Left ventricle myocardium inferior (tissue), 1 donor: Measurements from ENCODE around the gene CORO2B. TPM values are rescaled to one million over a fixed set of nuclear protein-coding genes. Genes with fewer than 3 reads are reported as not detected.

Experiments
- DNase-seq: peaks from one replicate; pipeline ENCODE4 v3.0.0-alpha.2; 2020
- H3K27ac ChIP-seq: fragments of 200-600 bp; replicated peaks from 2 replicates; pipeline ENCODE4 v1.8.0; 2021
- H3K27me3 ChIP-seq: fragments of 200-600 bp; 2 replicates; pipeline ENCODE4 v1.8.0; 2021; ENCODE audit warnings: low read depth
- H3K36me3 ChIP-seq: fragments of 200-600 bp; 2 replicates; pipeline ENCODE4 v1.8.0; 2021
- H3K4me1 ChIP-seq: fragments of 200-600 bp; 2 replicates; pipeline ENCODE4 v1.8.0; 2021
- H3K4me3 ChIP-seq: fragments of 200-600 bp; 2 replicates; pipeline ENCODE4 v1.8.0; 2021; ENCODE audit warnings: mild to moderate bottlenecking, moderate library complexity
- H3K9me3 ChIP-seq: fragments of 200-600 bp; replicated peaks from 2 replicates; pipeline ENCODE4 v1.8.0; 2021
- intact Hi-C: fragments of 100-400 bp; cut with micrococcal nuclease; formaldehyde crosslinking; loops from one replicate; pipeline ENCODE4 v1.11.0; 2022
- total RNA-seq: library from RNA; stranded (reverse); fragmentation: NEBNext Ultra II Directional; extraction: Animal tissue kit (Norgen Biotek cat#: 25700); gene quantifications from one replicate; pipeline ENCODE4 v1.2.1, GENCODE V29; 2021
- TF ChIP-seq, protein P1 (sequence below): fragments of 200-600 bp; IDR thresholded peaks from 2 replicates; pipeline ENCODE4 v1.8.0; 2021; ENCODE audit warnings: antibody characterized with exemption, mild to moderate bottlenecking, borderline replicate concordance
- donor health status: DM: no; HTN: yes; CAD: no; lungs with severe emphysema.

CORO2B gene
- total RNA-seq, 1 donor from 2014 or later, result 5.0 TPM

DNA sequence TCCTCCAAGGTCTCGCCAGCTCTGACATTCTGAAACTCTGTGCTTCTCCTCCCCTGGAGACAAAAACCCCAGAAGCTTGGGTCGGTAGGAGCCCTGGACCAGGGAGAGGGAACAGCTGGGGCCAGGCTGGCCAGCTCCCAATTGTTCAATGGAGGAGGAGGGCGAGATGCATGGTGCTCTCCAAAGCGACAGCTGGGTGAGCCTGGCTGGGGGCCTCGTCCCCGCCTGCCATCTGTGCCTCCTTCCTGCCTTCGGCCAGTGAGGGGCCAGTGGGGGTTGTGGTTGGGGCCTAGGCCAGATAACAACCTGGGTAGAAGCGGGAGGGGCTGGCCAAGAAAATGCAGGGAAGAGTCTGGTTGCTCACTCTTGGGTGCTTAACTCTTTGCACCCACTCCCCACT, 79.4 kb downstream of the CORO2B start:
- intact Hi-C loops, result no loop called here
- H3K27ac ChIP-seq, result peak overlapping the region; percentile 10
- no peak overlapping the region for H3K4me3 ChIP-seq
- H3K36me3 ChIP-seq, result no peaks in the 10 kb centered on the region
- no peaks in the 10 kb centered on the region for H3K9me3 ChIP-seq
- DNase-seq, result peak; percentile 36
- H3K4me1 ChIP-seq, result peaks cover 5% of the 10 kb centered on the region
- TF ChIP-seq, protein P1, sequence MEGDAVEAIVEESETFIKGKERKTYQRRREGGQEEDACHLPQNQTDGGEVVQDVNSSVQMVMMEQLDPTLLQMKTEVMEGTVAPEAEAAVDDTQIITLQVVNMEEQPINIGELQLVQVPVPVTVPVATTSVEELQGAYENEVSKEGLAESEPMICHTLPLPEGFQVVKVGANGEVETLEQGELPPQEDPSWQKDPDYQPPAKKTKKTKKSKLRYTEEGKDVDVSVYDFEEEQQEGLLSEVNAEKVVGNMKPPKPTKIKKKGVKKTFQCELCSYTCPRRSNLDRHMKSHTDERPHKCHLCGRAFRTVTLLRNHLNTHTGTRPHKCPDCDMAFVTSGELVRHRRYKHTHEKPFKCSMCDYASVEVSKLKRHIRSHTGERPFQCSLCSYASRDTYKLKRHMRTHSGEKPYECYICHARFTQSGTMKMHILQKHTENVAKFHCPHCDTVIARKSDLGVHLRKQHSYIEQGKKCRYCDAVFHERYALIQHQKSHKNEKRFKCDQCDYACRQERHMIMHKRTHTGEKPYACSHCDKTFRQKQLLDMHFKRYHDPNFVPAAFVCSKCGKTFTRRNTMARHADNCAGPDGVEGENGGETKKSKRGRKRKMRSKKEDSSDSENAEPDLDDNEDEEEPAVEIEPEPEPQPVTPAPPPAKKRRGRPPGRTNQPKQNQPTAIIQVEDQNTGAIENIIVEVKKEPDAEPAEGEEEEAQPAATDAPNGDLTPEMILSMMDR, result no peak
- H3K27me3 ChIP-seq, result no peaks in the 10 kb centered on the region

DNA sequence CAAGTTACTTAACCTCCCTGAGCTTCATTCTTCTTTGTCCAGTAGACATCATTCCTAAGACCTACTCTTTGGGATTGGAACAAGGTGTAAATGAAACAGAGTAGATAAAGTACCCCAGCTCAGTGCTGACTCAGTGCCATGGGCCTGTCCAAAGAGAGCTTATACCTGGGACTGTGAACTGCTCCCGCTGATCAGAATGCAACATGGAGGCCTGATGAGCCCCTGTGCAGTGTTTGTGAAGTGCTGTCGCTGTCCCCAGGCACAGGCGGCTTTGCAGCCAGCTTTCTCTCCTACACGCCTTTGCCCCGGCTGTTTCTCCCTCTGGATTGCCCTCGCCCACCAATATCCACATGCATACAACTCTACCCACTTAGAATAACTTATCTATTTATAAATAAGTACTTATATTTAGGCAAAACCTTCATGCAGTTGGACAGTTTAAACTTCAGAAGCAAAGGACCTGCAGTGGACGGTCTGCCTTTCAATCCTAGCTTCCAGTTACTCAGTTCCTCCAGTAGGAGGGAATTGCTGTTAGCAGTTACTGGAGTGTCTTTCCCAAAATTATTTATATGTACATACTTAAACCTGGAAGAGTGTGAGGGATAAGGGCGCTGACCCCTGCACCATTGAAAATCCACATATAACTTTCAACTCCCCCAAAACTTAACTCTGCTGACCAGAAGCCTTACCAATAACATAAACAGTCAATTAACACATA, 80.0 kb downstream of the CORO2B start:
- intact Hi-C loops, result no loop called here
- H3K27me3 ChIP-seq, result no peaks in the 10 kb centered on the region
- no peaks in the 10 kb centered on the region for H3K9me3 ChIP-seq
- no peak for DNase-seq
- H3K36me3 ChIP-seq, result no peaks in the 10 kb centered on the region
- peak overlapping the region; percentile 10 for H3K27ac ChIP-seq
- no peak overlapping the region for H3K4me3 ChIP-seq
- peaks cover 5% of the 10 kb centered on the region for H3K4me1 ChIP-seq
- TF ChIP-seq, protein P1, result peak; percentile 24

DNA sequence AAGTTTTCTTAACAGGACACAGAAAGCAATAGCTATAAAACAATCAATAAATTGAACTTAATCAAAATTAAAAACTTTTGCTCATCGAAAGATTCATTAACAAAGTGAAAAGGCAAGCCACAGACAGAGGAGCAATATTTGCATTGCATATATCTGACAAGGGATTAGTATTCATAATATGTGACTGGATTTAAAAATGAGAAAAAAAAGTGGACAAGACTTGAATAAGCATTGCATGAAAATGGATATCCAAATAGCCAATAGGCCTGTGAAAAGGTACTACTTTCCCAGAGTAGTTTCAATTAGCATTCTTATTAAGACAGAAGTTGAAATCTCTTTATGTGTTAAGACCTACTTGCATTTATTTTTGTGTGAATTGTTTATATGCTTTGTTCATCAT, 84.7 kb downstream of the CORO2B start:
- no peak for DNase-seq
- Histone ChIP-seq H3K36me3 (no peaks in the 10 kb centered on the region), H3K27me3 (no peaks in the 10 kb centered on the region), H3K27ac (no peak overlapping the region), H3K4me1 (no peaks in the 10 kb centered on the region), H3K9me3 (no peaks in the 10 kb centered on the region), H3K4me3 (no peak overlapping the region)
- TF ChIP-seq, protein P1, result no peak
- intact Hi-C loops, result no loop called here

DNA sequence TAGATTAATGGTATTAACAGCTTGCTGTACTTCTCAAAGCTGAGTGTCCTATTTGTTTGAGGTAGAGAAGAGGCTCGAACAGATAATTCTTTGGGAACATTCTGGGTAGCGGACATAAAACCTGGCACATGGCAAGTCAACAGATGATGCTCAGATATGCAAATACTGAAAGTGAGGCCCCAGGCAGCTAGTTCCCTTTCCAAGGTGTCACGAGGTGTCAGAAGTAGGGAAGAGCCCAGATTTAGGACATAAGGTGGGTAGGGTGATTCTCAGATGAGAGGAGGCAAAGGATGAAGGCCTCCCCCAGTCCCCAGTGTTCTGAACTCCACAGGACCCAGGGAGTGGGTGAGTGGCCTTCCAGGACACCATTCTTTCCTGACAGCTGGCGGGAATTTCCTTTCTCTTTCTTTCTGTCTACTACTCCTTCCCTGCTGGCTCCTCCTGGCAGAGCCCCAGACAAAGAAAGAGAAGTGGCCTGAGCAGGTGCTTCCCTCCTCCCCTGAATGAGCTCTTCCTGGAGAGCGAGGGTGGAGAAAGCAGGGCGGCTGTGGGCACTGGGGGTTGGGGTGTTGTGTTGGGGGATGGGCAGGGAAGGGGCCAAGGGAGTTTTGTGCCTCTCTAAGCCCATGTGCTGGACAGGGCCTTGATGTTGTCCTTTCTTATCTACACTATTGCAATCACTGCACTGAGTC, 87.5 kb downstream of the CORO2B start:
- no peaks in the 10 kb centered on the region for H3K4me1 ChIP-seq
- TF ChIP-seq, protein P1, result no peak
- H3K4me3 ChIP-seq, result no peak overlapping the region
- no peaks in the 10 kb centered on the region for H3K9me3 ChIP-seq
- DNase-seq, result no peak
- no peak overlapping the region for H3K27ac ChIP-seq
- H3K36me3 ChIP-seq, result no peaks in the 10 kb centered on the region
- intact Hi-C loops, result no loop called here
- no peaks in the 10 kb centered on the region for H3K27me3 ChIP-seq

DNA sequence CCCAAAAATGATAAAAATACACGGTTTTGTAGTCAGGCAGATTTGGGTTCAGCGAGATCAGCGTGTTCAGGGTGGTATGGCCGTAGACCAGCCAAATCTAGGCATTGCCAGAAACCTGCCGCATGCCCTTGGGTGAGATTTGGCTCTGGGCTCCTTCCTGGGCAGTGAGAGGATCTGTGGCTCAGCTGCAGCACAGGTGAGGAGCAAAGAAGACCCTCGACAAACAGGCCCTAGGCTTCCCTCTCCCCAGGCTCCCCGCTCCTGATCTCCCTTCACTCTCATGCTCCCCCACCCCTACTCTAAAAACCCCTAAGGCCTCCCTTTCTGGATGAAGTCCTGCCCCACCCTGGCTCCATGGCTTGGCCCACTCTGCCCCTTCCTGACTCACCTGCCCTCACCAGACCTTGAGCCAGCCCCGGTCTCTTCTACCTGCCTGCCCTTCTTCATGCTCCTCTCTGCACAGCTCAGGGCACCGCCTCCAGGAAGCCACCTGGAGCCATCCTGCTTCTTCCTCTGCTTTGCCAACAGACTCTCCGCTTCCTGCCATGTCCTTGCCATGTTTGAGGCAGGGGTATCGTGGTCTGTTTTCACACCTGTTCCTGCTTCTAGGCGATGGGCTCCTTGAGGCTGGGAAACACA, 88.1 kb downstream of the CORO2B start:
- H3K36me3 ChIP-seq, result no peaks in the 10 kb centered on the region
- intact Hi-C loops, result no loop called here
- H3K4me1 ChIP-seq, result no peaks in the 10 kb centered on the region
- H3K9me3 ChIP-seq, result no peaks in the 10 kb centered on the region
- TF ChIP-seq, protein P1, result no peak
- H3K4me3 ChIP-seq, result no peak overlapping the region
- H3K27ac ChIP-seq, result no peak overlapping the region
- no peaks in the 10 kb centered on the region for H3K27me3 ChIP-seq
- DNase-seq, result no peak
